IPS DF 6.9 (cell line): ENCODE measurements around the gene PTER.

Source experiments
- DNase-seq: peaks from one replicate; pipeline ENCODE4 v3.0.0-alpha.2; 2013; ENCODE audit warnings: low read depth, low spot score
- H3K27ac ChIP-seq: one replicate; pipeline ENCODE4 v1.5.1; 2013; ENCODE audit warnings: low read length, control low read depth
- H3K27me3 ChIP-seq: 2 replicates; pipeline ENCODE4 v1.6.1; 2013; ENCODE audit warnings: mild to moderate bottlenecking, low read length; ENCODE audit not compliant: control insufficient read depth, insufficient read depth
- H3K36me3 ChIP-seq: 2 replicates; pipeline ENCODE4 v1.6.1; 2013; ENCODE audit warnings: low read length; ENCODE audit not compliant: control insufficient read depth, insufficient read depth
- H3K4me1 ChIP-seq: 2 replicates; pipeline ENCODE4 v1.6.1; 2013; ENCODE audit warnings: low read length; ENCODE audit not compliant: control insufficient read depth, insufficient read depth
- H3K4me3 ChIP-seq: 2 replicates; pipeline ENCODE4 v1.5.1; 2013; ENCODE audit warnings: mild to moderate bottlenecking, low read length
- H3K9me3 ChIP-seq: 2 replicates; pipeline ENCODE4 v1.6.1; 2013; ENCODE audit warnings: low read length, inconsistent platforms; ENCODE audit not compliant: control insufficient read depth, insufficient read depth
- WGBS: extraction: QIAGEN DNeasy Blood & Tissue Kit; methylation state at CpG from one replicate; pipeline ENCODE4 v1.1.7; 2013; ENCODE audit warnings: mixed read lengths, missing lambda C conversion rate; ENCODE audit not compliant: insufficient read length, insufficient coverage; 5-methylcytosine and 5-hydroxymethylcytosine counted together

Gene PTER

DNA sequence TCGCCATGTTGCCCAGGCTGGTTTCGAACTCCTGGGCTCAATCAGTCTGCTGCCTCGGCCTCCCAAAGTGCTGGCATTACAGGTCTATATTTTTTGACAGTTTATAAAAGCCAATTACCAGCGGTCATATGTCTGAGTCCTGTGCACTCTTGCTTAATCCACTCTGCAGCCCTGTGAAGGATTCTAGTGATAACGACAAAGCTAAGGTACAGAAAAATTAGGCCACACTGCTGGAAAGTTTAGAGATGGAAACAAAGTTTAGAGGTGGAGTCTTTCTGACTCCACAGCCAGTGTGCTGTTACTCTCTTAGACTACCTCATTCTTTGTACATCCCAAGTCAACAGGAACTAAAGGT, 707 bp downstream of the PTER start:
- no CpG with 5 or more reads among the region's 5 CpGs for WGBS
- H3K27me3 ChIP-seq: no peaks in the 10 kb centered on the region
- no peak for DNase-seq
- no peak overlapping the region for H3K4me3 ChIP-seq
- no peaks in the 10 kb centered on the region for H3K36me3 ChIP-seq
- peaks cover 1% of the 10 kb centered on the region; the same call in 1 of the 2 replicates for H3K4me1 ChIP-seq
- no peak overlapping the region for H3K27ac ChIP-seq
- H3K9me3 ChIP-seq: no peaks in the 10 kb centered on the region

DNA sequence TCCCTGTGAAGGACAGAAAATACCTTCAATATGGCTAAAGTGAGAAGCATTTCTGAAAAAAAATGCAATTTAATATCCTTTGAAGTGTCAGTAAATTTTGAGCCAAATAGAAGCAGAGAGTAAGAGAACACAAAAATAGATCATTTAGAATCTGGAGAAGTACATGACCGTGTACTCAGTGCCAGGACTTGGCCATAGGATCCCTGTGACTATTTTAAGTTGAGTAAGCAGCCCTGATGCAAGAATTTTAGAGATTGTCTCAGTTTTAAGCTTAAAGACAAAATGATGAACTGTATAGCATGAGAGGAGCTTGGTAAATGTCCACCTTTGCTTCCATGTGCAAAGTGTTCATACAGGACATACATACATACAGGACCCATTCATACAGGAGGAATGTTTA, 2.5 kb downstream of the PTER start:
- Histone ChIP-seq H3K36me3 (no peaks in the 10 kb centered on the region), H3K27me3 (no peaks in the 10 kb centered on the region), H3K27ac (no peak overlapping the region), H3K4me1 (peaks cover 1% of the 10 kb centered on the region; the same call in 1 of the 2 replicates), H3K9me3 (no peaks in the 10 kb centered on the region), H3K4me3 (no peak overlapping the region)
- no CpG with 5 or more reads among the region's 1 CpG for WGBS
- DNase-seq: no peak

DNA sequence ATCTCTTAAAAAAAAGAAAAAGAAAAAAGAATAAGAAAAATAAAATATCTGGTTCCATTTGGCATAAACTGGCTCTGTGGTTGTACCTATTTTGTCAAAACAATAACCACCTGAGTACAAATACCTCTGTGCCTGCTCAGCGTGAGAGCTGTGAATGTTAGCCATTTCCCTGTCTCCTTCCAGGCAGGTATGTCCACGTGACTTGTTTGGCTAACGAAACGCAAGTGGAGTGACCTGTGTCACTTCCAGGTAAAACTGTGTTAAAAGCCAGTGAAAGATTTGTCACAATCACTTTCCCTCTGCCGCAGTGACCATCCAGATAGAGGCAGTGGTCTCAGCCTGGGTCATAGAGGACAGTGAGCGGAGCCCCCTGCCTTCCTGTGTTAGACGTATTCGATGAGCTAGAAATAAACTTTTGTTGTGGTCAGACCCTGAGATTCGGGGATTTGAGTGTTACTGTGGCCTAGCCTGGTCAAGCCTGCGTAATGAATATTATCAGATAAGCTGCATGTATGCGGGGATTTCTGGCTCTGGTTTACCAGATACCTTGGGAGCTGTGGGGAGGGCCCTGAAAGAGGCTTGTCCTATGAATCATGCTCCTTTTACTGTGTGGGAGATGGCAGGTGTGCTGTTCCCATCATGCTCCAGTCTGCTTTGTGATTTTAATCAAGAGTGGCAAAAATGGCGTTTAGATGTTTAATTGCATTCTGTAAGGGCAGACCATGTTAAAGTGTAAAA, 3.8 kb downstream of the PTER start:
- no peak overlapping the region for H3K27ac ChIP-seq
- H3K27me3 ChIP-seq: no peaks in the 10 kb centered on the region
- no peaks in the 10 kb centered on the region for H3K36me3 ChIP-seq
- no peak for DNase-seq
- H3K9me3 ChIP-seq: no peaks in the 10 kb centered on the region
- WGBS: no CpG with 5 or more reads among the region's 12 CpGs
- H3K4me3 ChIP-seq: no peak overlapping the region
- peaks cover 1% of the 10 kb centered on the region; the same call in 1 of the 2 replicates for H3K4me1 ChIP-seq

DNA sequence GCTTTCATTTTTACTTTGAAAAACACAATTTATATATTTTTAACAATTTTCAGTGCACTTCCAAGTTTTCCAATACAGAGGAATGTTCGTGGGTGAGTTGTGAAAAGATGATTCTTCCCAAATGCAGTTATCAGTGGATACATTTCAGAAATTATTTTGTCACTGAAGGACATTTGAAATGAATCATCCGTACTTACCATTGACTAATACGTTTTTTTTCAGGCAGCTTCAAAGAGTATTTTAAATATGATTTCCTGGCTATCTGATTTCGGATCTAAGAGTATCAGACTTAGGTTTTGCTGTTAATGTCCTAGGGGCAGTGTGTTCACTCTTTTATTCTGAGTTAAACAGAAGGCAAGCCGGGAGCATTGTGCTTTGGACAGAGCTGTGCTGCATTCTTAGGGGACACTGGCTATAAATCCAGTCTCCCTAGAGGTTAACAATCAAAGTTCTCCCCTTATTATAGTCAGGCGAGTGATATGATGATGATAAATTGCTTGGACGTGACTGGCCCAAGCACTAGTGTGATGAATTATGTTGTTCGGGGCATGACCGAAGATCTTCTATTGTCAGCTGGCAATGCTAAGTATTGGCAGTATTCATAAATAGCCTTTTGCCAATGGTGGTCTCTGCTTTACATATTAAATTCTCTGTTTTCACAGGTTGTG, 4.5 kb downstream of the PTER start:
- WGBS: no CpG with 5 or more reads among the region's 9 CpGs
- no peaks in the 10 kb centered on the region for H3K36me3 ChIP-seq
- H3K4me3 ChIP-seq: no peak overlapping the region
- no peaks in the 10 kb centered on the region for H3K9me3 ChIP-seq
- no peak overlapping the region for H3K27ac ChIP-seq
- no peaks in the 10 kb centered on the region for H3K27me3 ChIP-seq
- DNase-seq: no peak
- H3K4me1 ChIP-seq: peaks cover 1% of the 10 kb centered on the region; the same call in 1 of the 2 replicates

DNA sequence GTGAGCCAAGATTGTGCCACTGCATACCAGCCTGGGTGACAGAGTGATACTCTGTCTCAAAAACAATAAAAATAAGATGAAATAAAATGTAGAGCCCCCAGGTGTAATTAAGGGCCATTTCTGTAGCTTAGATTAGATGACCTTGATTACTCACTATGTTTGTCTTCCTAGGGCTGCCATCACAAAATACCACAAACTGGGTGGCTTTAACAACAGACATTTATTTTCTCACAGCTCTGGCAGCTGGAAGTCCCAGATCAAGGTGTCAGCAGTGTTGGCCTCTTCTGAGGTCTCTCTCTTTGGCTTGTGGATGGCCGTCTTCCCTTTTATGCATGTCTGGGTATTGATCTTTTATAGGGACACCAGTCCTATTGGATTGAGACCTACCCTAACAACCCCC, 6.1 kb downstream of the PTER start:
- Histone ChIP-seq H3K27me3 (no peaks in the 10 kb centered on the region), H3K4me3 (no peak overlapping the region), H3K36me3 (no peaks in the 10 kb centered on the region), H3K4me1 (no peaks in the 10 kb centered on the region; the same call in 1 of the 2 replicates), H3K27ac (no peak overlapping the region), H3K9me3 (no peaks in the 10 kb centered on the region)
- WGBS: no CpG with 5 or more reads among the region's 1 CpG
- no peak for DNase-seq

DNA sequence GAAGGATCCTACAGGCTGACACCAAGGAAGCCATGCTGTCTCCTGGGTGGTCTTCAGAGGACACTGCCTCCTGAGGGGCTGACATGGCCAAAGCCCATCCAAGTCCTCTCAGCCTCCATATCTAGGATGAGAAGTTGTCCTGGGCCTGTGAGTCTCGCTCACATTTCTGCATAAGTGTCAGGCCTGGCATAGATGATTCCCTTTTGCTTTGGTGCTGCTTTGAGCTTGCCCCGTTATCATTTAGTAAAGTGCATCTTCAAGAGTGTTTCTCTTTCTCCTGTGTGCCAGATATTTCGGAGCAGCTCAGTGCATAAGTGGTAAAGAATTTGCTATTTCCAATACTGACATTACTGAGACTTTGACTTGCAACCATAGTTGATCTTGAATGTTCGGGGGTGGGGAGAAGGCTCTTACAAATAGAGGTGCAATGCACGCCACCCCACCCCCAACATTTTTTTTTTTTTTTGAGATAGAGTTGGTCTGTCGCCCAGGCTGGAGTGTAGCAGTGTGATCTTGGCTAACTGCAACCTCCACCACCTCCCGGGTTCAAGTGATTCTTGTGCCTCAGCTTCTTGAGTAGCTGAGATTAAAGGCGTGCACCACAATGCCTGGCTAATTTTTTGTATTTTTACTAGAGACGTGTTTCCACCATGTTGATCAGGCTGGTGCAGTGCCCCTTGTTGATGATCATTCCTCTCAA, 9.1 kb downstream of the PTER start:
- Histone ChIP-seq H3K27ac (no peak overlapping the region), H3K4me3 (no peak overlapping the region), H3K9me3 (no peaks in the 10 kb centered on the region), H3K36me3 (no peaks in the 10 kb centered on the region), H3K27me3 (no peaks in the 10 kb centered on the region), H3K4me1 (no peaks in the 10 kb centered on the region; the same call in 1 of the 2 replicates)
- no CpG with 5 or more reads among the region's 9 CpGs for WGBS
- no peak for DNase-seq

DNA sequence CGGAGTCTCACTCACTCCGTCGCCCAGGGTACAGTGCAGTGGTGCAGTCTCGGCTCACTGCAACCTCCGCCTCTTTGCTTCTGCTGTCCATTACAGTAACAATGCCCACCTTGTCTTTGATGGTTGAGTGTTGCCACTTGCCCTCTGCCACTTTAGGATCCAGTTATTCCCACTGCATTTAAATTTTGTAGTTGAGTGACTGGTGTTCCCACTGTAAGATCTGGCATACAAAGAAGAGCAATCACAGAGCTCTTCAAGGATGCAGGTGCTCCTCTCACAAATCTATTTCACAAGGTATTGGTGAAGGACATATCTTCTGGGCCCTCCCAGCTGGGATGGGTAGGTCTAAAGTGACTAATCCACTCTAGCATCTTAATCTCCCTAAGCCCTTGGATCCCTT, 12.6 kb downstream of the PTER start:
- WGBS: no CpG with 5 or more reads among the region's 5 CpGs
- H3K36me3 ChIP-seq: no peaks in the 10 kb centered on the region

DNA sequence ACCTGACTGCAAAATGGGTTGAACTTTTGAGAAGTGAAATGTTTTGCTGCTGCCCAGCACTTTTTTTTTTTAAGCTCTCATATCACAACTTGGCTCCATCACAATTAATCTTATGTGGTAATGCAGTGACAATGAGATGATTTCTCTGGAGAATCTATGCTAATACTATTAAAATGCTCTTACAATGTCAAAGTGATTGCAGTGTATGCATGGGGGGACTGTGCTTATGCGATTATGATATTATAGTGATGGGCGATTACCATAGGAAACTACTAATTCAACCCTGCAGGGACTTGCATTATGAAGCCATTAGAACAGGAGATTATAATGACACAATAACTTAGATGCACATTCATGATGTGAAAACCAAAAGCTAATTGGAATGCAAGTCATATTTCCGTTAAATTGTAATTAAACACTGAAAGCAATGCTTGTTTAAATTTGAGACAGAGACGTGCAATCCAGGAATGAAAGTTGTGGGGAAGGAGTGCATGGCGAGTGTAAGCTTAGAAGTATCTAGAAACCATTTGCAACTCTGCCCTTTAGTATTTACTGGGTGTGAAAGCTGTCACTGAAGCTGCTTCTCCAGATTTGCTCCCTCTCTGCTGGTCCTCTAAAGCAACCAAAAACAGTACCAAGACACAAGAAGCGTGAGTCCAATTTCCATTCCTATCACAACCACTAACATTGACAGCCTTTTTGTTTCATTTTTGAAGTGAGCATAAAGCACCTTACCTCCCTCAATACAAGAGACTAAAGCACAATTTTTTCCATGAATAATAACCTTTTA, 21.6 kb downstream of the PTER start:
- Histone ChIP-seq H3K27ac (no peak overlapping the region), H3K36me3 (no peaks in the 10 kb centered on the region), H3K9me3 (no peaks in the 10 kb centered on the region), H3K27me3 (no peaks in the 10 kb centered on the region), H3K4me3 (no peak overlapping the region), H3K4me1 (no peaks in the 10 kb centered on the region)
- WGBS: no CpG with 5 or more reads among the region's 6 CpGs
- no peak for DNase-seq

More for the DNA sequence above, 12.6 kb downstream of the PTER start:
- H3K4me3 ChIP-seq: no peak overlapping the region
- H3K9me3 ChIP-seq: no peaks in the 10 kb centered on the region
- no peaks in the 10 kb centered on the region; the same call in 1 of the 2 replicates for H3K4me1 ChIP-seq
- H3K27ac ChIP-seq: no peak overlapping the region
- DNase-seq: no peak
- H3K27me3 ChIP-seq: no peaks in the 10 kb centered on the region

DNA sequence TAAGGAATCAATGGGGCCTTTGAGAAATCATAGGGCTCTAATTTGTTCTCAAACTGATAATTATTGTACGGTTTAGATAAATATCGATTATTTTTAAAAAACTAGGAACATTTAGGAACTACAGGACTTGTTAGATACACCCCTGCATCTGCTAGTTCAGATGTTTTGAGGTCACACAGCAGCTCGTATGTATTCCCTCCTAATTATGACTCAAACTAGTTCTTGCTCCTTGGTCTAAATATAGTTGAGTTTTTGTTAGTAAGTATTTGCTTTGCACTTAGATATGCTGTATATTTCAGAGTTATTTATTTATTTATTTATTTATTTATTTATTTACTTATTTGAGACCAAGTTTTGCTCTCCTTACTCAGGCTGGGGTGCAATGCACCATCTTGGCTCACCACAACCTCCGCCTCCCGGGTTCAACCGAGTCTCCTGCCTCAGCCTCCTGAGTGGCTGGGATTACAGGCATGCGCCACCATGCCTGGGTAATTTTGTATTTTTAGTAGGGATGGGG, 22.7 kb downstream of the PTER start:
- H3K27me3 ChIP-seq: no peaks in the 10 kb centered on the region
- no peak overlapping the region for H3K4me3 ChIP-seq
- no peaks in the 10 kb centered on the region for H3K9me3 ChIP-seq
- DNase-seq: no peak
- no CpG with 5 or more reads among the region's 7 CpGs for WGBS
- H3K4me1 ChIP-seq: no peaks in the 10 kb centered on the region
- H3K27ac ChIP-seq: no peak overlapping the region
- no peaks in the 10 kb centered on the region for H3K36me3 ChIP-seq

DNA sequence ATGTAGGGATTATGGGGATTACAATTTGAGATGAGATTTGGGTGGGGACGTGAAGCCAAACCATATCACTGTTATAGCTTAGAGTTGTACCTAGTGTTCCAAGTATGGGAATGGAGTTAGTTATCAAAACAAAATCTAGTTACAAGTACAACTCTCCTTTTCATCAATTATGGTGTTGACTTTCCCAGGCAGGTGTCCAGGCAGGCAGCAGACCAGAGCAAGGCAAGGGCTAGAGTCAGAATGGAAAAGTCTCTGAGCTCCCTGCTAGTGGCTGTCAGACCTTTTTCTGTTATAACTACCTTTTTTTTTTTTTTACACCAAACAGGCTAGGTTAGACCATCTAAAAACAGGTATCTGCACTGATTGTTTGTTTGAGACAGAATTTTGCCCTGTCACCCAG, 29.2 kb downstream of the PTER start:
- no peaks in the 10 kb centered on the region for H3K9me3 ChIP-seq
- no peak overlapping the region for H3K27ac ChIP-seq
- H3K27me3 ChIP-seq: no peaks in the 10 kb centered on the region
- WGBS: no CpG with 5 or more reads among the region's 1 CpG
- H3K36me3 ChIP-seq: no peaks in the 10 kb centered on the region
- no peak overlapping the region for H3K4me3 ChIP-seq
- H3K4me1 ChIP-seq: no peaks in the 10 kb centered on the region
- no peak for DNase-seq
